ENCODE data around the gene BRF1.

The BRF1 gene

GRCh38 chr14:105258846-105259245, 42.0 kb downstream of the BRF1 start:
- DNase-seq (ENCODE audit: low read depth) = no peak

- DNase-seq (ENCODE audit: low read depth) = no peak
These were observed 43.3 kb downstream of the BRF1 start for GRCh38 chr14:105257464-105257863.

DNA sequence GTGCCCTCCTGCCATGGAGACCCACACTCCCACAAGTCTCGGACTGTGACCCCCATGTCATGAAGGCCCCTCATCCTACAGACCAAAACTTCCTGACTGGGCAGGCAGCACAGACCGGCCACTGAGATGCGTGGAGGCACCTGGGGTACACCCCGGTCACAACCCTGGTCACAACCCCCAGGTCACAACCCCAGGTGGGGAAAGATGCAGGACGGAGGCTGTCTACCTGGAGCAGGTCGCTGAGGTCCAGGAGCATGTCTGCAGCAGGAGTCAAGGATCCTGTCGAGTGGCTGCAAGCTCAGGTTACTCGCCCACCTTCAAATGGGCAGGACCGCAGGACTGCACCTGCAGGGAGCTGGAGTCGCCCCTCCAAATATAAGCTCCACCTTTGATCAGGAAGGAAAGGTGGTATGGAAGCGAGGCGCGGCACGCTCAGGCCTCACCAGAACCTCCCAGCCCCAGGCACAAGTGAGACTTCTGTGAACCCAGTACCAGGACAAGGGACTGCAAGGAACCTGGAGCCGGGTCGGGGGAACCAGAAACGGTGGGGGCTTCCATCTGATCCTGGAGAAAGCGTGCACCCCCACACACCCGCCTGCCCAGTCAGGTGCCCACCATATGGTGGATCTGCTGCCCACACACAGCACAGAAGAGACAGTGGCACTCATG, 44.4 kb downstream of the BRF1 start:
- DNase-seq (ENCODE audit: low read depth) = no peak

- no peak for DNase-seq (ENCODE audit: low read depth)
These were observed 45.7 kb downstream of the BRF1 start for GRCh38 chr14:105255021-105255507.

- DNase-seq (ENCODE audit: low read depth) = no peak
These were observed 47.5 kb downstream of the BRF1 start for GRCh38 chr14:105253329-105253682.

- DNase-seq (ENCODE audit: low read depth) = no peak
These were observed 48.1 kb downstream of the BRF1 start for GRCh38 chr14:105252552-105253328.

GRCh38 chr14:105251920-105252319, 48.9 kb downstream of the BRF1 start:
- no peak for DNase-seq (ENCODE audit: low read depth)

DNA sequence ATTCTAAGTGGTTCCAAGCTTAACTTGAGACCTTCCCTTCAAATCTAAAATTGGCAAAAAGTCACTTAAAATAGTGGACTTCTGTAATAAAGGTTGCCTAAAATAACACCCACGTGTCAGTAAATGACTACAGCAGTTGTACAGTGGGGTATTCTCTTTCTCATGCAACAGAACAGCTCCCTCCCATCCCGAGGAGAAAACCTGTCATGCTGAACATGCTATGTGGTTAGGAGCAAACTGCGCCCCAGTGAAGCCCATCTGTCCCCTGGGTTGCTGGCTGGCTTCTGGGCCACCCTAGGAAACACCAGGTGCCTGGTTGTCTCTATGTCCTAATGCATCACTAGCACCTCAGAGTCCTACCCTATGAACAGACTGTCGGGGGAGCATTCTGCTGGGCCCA, 49.8 kb downstream of the BRF1 start:
- no peak for DNase-seq (ENCODE audit: low read depth)

DNA sequence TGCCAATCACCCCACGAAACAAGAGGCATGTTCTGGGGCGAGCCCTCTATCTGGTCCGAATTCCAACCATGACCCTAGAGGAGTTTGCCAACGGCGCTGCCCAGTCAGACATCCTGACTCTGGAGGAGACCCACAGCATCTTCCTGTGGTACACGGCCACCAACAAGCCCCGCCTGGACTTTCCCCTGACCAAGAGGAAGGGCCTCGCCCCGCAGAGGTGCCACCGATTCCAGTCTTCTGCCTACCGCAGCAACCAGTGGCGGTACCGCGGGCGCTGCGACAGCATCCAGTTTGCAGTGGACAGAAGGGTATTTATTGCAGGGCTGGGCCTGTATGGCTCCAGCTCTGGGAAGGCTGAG, 50.8 kb downstream of the BRF1 start:
- no peak for DNase-seq (ENCODE audit: low read depth)

- no peak for DNase-seq (ENCODE audit: low read depth)
These were observed 51.4 kb downstream of the BRF1 start for GRCh38 chr14:105249182-105250007.

- peak; percentile 72 for DNase-seq (ENCODE audit: low read depth)
These were observed 52.2 kb downstream of the BRF1 start, which contains the start of gene BTBD6 for GRCh38 chr14:105248368-105249181. Gene BTBD6, plus strand, starts transcription at chr14:105248533. Its CDS starts 179 bp downstream, at chr14:105248712.

DNA sequence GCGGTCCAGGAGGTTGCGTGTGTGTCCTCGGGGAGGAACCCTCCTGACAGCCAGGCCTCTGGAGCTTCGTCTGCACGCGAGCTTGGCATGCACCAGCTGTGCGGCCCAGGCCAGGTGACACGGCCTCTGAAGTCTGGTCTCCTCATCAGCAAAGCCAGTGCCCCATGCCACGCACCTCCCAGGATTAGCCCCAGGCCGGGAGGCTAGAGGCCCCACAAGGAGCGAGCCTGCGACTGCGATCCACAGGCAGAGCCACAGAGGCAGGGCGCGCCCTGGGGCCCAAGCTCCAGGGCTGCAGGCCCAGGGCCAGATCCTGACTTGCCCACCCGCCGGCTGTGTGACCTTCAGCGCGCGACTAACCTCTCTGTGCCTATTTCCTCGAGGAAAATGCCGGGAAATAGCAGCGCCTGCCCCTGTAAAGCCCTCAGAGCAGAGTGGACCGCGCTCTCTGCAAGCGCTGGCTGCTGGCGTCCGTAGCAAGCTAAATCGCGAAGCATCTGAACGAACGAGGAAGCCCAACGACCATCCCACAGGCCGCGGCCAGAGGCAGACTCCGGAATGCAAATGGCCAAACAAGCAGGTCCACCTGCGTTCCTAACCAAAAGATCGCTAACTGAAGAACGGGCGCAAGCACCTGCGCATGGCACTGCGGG, 53.0 kb downstream of the BRF1 start:
- DNase-seq (ENCODE audit: low read depth) = no peak

DNA sequence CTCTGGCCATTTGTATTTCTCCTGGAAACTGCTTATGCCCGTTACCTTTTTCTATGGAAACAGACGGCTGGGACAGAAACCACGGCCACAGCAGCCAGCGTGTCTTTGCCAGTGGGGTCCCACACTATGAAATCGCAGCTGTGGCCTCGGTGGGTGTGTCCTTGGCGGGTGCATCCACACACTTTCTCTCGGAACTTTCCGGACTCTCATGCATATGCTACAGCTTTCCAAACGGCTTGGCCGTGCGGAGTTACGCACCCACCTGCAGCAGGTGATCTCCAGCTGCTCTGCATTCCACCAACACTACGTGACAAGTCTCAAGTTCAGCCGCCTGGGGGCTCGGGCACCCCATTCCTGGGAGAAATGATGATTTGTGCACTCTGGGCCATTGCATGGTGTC, 53.8 kb downstream of the BRF1 start:
- DNase-seq (ENCODE audit: low read depth) = no peak

DNA sequence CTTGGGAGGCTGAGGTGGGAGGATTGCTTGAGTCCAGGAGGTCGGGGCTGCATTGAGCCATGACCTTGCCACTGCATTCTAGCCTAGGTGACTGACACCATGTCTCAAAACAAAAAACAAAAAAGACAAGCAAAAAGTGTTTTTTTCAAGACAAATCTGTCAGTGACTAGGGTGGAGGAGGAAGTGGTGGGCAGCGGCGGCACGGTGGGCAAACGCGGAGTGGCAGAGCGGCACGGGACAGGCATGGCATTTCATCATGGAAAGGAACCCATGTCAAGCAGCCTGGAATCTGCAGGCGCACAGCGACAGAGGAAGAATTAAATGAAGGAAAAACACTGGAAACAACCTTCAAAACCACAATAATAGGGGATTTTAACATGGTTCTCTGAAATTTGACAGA, 56.5 kb downstream of the BRF1 start:
- no peak for DNase-seq (ENCODE audit: low read depth)

DNA sequence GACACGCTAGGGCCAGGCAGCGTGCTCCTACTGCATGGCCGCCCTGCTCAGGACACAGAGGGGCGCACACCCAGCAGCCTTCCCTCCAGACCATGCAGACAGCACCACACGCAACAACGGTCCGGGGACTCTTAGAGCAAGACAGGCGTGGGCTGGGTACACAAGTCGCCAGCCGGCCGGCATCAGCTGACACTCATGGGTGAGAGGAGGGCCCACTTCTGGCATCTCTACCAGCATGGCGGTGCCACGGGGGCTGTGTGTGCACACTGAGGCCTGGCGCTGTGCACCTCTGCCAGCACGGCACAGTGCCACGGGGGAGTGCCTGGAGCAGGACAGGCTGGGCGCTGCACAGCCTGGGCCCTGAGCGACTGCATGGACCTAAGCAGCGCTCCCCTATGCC, 59.2 kb downstream of the BRF1 start:
- DNase-seq (ENCODE audit: low read depth) = no peak

DNA sequence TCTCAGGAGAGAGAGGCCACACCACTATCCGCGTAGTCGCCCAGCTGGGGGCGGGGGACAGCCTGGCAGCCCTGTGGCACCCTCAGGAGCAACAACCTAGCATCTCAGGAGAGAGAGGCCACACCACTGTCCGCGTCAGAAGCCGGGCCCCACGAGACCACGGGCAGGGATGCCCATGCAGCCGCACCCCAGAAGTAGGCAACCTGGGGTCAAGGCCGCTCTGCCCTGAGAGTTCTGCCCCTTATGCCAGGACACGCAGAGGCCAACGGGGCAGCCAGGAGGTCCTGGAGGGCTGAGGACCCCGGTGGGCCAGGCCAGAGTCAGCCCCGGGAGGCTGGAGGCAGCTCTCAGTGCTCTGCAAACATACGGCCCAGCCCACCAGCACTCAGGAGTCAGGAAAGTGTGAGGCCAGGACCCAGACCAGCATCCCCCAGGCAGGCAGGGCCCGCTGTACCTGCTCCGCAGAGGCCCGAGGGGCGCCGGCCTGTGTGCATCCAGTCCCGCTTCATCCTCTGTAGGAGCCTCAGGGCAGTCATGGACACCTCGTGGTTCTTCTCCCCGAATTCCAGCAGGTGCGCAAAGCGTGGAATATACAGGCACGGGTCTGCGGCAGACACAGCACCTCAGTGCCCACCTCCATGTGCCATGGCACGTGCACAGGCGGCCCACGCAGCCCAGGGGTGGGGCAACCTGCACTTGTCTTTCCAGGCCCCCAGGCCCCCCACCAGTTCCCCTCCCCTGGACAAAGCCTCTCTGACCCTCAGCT, 59.8 kb downstream of the BRF1 start:
- no peak for DNase-seq (ENCODE audit: low read depth)

DNA sequence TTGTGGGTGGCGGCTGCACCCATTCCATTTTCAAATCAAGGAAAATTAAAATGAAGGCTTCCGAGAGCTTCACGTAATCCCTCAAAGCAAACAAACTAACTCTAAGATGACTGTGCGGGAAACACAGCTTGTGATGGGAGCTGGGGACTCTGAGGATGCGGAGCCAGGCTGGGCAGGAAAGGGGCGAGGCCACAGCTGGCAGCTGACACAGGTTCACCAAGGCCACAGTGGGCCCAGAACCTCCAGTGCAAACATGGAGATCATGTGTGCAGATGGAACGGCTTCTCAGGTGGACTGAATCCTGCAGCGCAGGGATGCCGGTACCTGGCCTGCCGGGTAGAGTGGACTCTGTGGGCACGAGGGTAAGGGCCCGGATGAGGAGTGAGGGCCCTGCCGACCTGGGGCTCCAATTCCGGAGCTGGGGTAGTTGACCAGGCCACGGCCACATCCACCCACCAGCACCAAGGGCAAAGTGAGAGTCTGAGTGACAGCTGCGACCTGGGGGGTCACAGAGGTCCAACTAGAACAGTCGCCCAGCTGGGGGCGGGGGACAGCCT, 71.6 kb downstream of the BRF1 start:
- DNase-seq (ENCODE audit: low read depth) = no peak

- DNase-seq (ENCODE audit: low read depth) = no peak
These were observed 72.2 kb downstream of the BRF1 start for GRCh38 chr14:105228562-105228961.

- no peak for DNase-seq (ENCODE audit: low read depth)
These were observed 73.5 kb downstream of the BRF1 start for GRCh38 chr14:105227346-105227745.

GRCh38 chr14:105226198-105226597, 74.6 kb downstream of the BRF1 start:
- no peak for DNase-seq (ENCODE audit: low read depth)

Measured in stimulated activated CD8-positive, alpha-beta memory T cell treated with anti-CD3 and anti-CD28 coated beads, Interleukin-12 subunit alpha, Interleukin-12 subunit beta, amount 100 ng/mL, for 1 hour (primary cell).